SKM-1 treated with dmso at 0.1 percent for 144 hours (cell line): ENCODE results near the gene SEPHS2.
A peak's percentile ranks its signal among the peaks of the same experiment; 100 is the strongest.
"Not testable (repeated sequence)": the region's sequence is repeated elsewhere in the genome, so short reads cannot be mapped to it uniquely, and the experiment has no call there.

Experiments
- DNase-seq: peaks from one replicate; lab custom pipeline; 2025; ENCODE audit not compliant: unreplicated experiment; lab: John Stamatoyannopoulos, UW

The SEPHS2 gene

DNA sequence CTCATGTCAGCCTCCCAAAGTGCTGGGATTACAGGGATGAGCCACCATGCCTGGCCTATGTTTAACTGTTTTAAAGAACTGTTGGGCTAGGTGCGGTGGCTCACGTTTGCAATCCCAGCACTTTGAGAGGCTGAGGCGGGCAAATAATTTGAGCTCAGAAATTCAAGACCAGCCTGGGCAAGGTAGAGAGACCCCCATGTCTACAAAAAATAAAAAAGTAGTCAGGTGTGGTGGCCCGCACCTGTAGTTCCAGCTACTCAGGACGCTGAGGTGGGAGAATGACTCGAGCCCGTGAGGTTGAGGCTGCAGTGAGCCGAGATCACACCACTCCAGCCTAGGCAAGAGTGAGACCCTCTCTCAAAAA is 24.9 kb upstream of the SEPHS2 start:
- no peak for DNase-seq

DNA sequence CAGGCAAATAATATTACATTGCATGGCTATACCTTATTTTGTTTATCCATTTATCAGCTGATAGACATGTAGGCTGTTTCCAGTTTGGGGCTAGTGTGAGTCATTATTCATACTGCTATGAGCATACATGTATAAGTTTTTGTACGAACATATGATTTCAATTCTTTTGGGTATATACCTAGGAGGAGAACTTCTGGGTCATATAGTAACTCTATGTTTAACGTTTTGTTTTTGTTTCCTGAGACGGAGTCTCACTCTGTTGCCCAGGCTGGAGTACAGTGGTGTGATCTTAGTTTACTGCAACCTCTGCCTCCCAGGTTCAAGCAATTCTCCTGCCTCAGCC is 24.5 kb upstream of the SEPHS2 start:
- no peak for DNase-seq

DNA sequence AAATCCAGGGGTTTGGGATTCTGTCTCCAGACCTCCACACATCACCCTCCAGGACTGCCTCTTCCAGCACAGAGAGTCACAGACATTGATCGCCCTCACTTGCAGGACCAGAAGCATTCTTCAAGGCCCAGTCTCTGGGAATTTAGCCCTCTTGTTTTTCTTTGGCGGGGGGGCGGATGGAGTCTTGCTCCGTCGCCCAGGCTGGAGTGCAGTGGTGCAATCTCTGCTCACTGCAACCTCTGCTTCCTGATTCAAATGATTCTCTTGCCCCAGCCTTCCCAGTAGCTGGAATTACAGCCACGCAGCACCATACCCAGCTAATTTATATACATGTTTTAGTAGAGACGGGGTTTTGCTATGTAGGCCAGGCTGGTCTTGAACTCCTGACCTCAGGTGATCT is 18.4 kb upstream of the SEPHS2 start:
- DNase-seq, result no peak

DNA sequence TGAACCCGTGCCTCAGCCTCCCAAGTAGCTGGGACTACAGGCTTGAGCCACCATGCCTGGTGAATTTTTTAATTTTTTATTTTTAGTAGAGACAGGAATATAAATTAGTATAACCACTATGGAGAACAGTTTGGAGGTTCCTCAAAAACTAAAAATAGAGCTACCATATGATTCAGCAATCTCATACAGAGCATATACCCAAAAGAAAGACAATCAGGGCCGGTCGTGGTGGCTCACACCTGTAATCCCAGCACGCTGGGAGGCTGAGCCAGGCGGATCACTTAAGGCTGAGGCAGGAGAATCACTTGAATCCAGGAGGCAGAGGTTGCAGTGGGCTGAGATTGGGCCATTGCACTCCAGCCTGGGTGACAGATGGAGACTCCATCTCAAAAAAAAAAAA is 15.8 kb upstream of the SEPHS2 start:
- not testable (repeated sequence) for DNase-seq

DNA sequence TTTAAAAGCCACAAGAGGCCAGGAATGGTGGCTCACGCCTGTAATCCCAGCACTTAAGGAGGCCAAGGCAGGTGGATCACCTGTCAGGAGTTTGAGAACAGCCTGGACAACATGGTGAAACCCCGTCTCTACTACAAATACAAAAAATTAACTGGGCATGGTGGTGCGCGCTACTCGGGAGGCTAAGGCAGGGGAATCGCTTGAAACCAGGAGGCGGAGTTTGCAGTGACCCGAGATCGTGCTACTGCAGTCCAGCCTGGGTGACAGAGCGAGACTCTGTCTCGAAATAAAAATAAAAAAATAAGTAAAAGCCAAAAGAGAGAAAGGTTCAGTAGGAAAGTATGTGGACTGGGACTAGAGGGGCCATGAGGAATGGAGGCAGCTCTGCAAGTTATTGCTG is 13.8 kb upstream of the SEPHS2 start:
- no peak for DNase-seq

DNA sequence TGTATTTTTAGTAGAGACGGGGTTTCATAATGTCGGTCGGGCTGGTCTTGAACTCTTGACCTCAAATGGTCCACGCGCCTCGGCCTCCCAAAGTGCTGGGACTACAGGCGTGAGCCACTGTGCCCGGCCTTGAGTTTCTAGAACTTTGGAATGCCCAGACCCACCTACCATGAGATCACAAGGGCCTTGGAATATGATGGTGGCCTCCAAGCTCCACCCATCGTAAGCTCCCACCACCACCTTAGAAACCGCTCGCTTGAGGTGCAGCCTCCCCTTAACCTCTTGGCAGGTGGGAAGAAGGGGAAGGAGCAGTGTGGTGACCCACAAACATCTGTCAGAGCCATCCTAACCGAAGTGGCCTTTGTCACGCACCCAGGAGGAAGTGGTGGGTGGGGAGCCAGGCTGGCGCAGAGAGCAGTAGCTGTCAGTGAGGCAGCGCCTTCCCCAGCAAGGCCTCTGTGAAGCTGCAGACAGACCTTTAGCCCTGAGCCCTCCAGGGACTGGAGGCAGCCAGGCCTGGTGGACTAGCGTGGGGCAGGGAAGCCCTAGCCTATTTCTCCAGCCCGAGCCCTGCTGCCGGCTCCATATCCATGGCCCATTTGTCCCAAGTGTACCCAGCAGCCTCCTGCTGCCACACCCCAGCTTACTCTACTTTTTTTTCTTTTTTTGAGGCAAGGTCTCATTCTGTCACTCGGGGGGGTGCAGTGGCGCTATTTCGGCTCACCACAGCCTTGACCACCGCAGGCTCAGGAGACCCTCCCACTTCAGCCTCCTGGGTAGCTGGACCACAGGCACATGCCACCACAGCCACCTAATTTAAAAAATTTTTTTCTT is 13.1 kb upstream of the SEPHS2 start:
- DNase-seq, result peak; percentile 98

DNA sequence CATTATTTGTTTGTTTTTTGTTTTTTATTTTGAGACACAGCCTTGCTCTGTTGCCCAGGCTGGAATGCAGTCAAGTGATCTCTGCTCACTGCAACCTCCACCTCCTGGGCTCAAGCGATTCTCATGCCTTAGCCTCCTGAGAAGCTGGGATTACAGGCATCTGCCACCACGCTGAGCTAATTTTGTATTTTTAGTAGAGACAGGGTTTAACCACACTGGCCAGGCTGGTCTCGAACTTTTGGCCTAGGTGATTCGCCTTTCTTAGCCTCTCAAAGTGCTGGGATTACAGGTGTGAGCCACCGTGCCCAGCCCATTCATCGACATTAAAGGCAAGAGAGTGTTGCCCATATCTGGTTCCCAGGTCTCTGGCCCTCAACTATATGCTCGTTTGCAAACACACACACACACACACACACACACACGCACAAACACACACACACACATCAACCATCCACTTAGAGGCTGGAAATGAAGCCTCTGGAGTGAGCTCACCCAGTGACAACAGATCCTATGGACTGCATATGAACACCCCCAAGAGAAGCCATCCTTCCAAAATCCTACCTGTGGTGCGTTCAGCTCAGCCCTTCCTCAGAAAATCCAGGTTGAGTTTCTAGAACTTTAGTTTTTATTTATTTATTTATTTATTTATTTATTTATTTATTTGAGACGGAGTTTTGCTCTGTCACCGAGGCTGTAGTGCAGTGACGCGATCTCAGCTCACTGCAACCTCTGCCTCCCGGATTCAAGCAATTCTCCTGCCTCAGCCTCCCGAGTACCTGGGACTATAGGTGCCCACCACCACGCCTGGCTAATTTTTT is 12.3 kb upstream of the SEPHS2 start:
- DNase-seq, result no peak

DNA sequence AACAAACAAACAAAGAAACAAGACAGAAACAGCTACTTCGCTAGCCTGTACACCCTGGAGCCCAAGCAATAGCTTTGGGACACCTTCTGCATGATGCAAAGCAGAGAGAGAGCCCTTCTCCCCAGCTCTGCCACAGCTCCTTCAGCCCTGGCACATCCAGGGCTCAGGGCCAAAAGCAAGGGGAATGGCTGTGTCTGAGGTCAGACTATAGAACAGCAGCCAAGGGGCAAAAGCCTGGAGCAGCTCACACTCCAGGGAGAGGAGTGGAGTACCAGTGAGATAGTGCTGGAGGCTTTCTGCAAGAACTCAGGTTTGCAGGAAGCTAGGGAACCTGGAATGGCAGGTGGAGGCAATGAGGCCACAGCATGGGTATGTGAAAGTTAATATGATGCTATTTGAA is 11.6 kb upstream of the SEPHS2 start:
- no peak for DNase-seq

DNA sequence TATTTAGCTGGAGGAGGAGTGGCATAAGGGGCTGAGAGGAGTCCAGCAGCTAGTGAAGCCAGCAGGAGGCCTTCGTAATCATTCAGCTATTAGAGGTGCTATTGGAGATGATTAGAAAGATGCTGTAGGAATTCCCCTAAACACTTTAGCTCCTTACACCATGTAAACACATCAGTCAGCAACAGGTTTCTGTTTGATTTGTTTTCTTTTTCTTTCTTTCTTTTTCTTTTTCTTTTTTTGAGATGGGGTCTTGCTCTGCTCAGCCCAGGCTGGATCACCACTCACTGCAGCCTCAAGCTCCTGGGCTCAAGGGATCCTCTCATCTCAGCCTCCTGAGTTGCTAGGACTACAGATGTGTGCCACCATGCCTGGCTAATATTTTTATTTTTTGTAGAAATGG is 10.6 kb upstream of the SEPHS2 start:
- DNase-seq, result no peak

DNA sequence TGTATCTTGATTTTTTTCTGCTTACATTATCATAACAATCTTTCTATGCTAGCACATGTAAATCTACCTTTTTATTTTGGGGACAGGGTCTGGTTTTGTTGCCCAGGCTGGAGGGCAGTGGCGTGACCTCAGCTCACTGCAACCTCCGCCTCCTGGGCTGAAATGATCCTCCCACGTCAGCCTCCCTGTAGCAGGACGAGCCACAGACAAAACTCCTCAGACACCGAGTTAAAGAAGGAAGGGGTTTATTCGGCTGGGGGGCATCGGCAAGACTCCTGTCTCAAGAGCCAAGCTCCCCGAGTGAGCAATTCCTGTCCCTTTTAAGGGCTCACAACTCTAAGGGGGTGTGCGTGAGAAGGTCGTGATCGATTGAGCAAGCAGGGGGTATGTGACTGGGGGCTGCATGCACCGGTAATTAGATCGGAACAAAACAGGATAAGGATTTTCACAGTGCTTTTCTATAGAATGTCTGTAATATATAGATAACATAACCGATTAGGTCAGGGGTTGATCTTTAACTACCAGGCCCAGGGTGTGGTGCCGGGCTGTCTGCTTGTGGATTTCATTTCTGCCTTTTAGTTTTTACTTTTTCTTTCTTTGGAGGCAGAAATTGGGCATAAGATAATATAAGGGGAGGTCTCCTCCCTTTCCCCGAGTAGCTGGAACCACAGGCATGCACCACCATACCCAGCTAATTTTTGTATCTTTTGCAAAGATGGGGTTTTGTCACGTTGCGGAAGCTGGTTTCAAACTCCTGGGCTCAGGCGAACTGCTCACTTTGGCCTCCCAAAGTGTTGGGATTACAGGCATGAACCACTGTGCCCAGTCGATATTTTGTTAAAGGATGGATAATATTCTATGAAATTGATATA is 7.3 kb upstream of the SEPHS2 start:
- DNase-seq, result not testable (repeated sequence)

DNA sequence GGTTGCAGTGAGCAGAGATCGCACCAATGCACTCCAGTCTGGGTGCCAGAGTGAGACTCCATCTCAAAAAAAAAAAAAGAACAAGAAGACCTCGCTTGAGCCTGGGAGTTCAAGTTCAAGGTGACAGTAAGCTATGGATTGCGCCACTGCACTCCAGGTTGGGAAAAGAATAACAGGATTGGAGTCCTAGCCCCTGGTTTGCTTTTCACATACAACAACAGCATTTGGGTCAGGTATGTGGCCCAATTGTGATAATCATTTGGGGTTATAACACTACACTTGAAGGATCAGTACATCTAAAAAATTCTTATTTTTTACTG is 3.4 kb upstream of the SEPHS2 start:
- DNase-seq, result no peak

DNA sequence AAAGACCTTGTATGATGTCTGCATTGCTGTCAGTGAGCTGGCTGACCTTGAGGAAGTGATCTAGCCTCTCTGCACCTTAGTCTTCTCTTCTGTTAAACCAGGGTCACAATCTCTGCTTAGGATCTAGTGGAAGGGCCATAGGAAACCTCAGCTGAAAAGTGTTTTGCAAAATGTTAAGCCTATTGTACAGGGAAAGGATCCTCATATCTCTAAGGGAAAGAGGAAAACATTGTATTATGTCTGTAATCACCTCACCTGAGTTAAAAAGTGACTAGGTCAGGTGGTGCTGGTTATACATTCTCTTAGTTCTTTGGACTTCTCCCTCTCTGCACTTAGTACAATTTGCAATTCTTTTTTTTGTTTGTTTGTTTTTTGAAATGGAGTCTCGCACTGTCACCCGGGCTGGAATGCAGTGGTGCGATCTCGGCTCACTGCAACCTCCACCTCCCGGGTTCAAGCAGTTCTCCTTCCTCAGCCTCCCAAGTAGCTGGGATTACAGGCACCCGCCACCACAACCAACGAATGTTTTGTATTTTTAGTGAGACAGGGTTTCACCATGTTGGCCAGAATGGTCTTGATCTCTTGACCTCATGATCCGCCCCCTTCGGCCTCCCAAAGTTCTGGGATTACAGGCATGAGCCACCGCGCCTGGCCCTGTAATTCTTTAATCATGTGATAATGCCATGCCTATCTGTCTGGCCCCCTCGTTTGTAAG is 2.0 kb upstream of the SEPHS2 start:
- no peak for DNase-seq

DNA sequence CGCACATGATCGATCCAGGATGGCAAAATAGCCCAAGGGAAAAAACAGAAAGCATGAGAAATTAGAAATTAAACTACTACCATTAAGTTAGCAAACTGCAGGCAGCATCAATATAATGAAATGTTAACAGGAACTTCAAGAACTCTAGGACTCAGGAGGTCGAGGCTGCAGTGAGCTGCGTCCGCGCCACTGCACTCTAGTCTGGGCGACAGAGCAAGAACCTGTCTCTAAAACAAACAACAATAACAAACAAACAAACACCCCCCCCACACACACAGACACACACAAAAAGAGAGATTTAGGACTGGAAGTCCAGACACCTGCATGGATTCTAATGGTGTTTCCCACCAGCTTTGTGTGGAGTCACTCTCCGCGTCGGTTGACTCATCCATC is 525 bp upstream of the SEPHS2 start:
- DNase-seq, result no peak

DNA sequence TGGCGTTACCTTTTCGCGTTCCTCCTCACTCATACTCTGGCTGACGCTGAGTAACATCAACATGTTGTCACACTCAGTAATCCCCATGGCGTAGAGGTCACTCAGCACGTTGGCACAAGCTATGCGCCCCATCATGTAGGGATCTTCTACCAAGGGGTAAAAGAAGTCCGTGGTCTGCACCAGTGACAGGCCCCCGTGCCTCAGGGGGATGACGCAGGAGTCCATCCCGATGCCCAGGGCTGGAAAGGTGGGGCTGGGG is 596 bp downstream of the SEPHS2 start:
- DNase-seq, result no peak

DNA sequence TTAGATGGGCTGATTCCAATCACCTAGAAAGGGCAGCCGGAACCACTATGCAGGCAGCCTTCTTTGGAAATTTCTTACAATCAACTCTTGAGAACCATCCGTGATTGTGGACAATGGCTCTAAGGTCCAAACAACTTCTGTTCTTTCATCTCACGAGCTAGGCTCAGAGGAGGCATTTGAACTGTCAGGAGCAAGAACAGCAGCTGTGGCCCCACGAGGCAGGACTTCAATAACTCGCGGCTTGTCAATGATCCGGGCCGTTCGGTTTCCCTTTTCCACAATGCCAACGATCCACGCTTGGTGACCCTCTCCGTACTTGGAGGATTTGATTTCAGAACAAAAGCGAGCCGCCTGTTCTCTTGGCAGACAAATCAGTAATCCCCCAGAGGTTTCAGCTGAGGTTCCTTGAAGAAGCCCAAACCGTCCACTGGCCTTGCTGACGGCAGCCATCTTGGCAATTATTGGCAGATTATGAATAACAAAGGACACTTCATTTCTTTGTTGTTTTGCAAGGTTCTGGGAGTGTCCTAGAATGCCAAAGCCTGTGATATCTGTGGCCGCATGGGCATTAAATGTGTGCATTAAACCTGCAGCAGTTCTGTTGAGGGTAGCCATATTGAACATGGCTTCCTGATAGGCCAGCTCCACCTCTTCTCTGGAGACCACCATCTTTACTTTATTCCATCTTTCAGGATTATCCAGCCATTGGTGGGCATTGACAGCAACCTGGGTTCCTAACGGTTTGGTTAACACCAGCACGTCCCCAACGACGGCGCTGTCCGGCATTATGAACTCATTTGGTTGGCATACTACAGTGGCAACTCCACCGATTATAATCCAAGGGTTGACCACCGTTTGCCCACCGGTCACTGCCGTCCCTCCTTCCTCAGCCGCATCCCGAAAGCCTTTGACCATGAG is 1.2 kb downstream of the SEPHS2 start:
- DNase-seq, result no peak

DNA sequence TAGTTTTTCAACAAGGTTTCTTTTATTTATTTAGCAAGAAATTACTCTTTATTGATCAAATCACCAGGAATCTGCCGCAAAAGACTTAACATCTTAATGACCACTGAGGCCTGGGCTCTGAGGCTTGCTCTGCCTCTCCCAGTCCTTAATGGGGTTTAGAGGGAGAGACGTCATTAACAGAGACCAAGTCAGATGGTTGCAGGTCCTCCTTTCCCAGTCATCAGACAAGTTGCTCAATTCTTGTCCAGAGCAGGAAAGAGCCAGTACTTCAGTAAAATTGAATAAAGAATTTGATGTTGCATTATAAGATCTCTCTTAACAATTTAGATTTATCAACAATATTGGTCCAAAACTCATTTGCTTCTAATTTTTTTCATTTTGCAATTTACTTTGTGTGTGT is 2.0 kb downstream of the SEPHS2 start:
- no peak for DNase-seq

DNA sequence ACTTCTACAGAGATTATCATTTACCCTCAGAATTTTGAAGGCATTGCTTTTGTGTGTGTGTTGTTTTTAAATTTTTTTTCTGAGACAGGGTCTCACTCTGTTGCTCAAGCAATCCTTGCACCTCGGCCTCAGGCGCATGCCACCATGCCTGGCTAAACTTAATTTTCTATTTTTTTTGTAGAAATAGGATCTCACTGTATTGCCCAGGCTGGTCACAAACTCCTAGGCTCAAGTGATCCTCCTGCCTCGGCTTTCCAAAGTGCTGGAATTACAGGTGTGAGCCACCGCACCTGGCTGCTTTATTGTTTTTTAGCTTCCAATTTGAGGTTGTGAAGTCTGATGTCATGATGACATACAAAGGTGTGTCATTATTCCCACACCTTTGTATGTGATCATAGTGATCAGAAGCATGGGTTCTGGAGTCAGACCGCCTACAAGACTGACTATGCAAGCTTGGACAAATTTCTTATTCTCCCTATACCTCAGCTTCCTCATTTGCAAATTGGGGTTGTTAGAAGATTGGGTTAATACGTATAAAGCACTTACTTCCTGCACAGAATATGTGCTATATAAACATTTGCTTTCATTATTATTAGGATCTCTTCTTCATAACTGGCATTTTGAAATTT is 5.8 kb downstream of the SEPHS2 start:
- DNase-seq, result peak; percentile 46

DNA sequence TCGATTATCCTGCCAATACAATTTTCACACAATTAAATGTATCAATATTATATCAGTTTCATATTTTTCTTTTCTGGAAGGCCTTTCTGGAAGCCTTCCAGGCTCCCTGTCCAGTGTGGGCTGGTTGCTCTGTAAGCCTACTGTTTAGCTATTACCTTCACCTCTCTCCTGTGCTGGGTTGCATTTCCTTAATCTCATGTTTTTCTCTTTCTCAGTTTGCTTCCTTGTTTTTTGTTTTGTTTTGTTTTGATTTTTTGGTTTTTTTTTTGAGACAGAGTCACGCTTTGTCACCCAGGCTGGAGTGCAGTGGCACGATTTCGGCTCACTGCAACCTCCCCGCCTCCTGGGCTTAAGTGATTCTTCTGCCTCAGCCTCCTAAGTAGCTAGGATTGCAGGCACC is 6.8 kb downstream of the SEPHS2 start:
- no peak for DNase-seq

DNA sequence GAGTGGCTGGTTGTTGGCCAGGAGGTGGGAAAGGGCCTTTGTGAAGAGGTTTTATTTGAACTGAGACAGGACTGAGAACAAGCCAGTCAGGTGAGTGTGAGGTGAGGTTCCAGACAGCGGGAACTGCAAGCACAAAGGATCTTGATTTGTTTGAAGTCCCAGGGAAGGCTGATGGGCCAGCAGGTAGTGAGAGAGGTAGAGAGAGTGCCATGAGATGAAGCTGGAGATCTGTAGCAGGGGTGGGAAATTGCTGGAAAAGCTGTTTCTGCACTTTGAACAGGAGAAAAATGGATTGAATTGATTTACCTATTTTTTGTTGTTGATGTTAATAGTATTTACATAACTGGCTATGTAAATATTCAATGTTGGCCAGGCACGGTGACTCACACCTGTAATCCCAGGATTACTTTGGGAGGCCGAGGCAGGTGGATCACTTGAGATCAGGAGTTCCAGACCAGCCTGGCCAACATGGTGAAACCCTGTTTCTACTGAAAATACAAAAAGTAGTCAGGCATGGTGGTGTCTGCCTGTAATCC is 8.1 kb downstream of the SEPHS2 start:
- DNase-seq, result no peak

DNA sequence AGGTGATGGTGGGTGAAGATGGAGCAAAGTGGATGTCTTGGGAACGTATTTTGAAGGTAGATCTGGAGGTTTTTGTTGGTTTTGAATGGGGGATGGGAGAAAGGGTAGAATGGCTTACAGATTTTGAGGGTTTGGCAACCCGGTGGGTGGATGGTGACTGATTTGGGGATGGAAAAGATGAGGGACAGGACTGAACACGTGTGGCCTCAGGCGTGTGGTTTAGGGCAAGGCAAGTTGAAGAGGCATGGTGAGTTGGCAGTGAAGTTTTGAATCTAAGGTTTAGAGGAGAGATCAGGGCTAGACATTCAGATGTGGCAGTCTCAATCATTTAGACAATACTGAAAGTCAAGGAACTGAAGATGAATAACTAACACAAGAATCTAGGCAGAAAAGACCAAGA is 10.8 kb downstream of the SEPHS2 start:
- DNase-seq, result no peak
